NCI-H748 treated with DMSO at 0.1 percent for 48 hours (cell line): ENCODE data around the gene TEX55.
"Not testable (repeated sequence)": the region's sequence is repeated elsewhere in the genome, so short reads cannot be mapped to it uniquely, and the experiment has no call there.

ENCODE experiments used
- DNase-seq: peaks from one replicate; lab custom pipeline; 2025; lab: John Stamatoyannopoulos, UW

TEX55 gene

GRCh38 chr3:119145500-119146167 lies at the start of gene TEX55:
Gene TEX55 (plus strand): TSS chr3:119146165. CDS start chr3:119146190, 25 bp downstream.
- DNase-seq: peak; percentile 50

GRCh38 chr3:119098003-119098402 lies 48.0 kb upstream of the TEX55 start:
- no peak for DNase-seq

- DNase-seq: peak; percentile 1
These were observed 47.2 kb upstream of the TEX55 start for GRCh38 chr3:119098619-119099222.

GRCh38 chr3:119099785-119100184 lies 46.2 kb upstream of the TEX55 start:
- DNase-seq: no peak

GRCh38 chr3:119104031-119104430 lies 41.9 kb upstream of the TEX55 start:
- no peak for DNase-seq

GRCh38 chr3:119118330-119118729 lies 27.6 kb upstream of the TEX55 start:
- DNase-seq: not testable (repeated sequence)

- no peak for DNase-seq
These were observed 25.5 kb upstream of the TEX55 start for GRCh38 chr3:119120480-119120879.

GRCh38 chr3:119122350-119122749 lies 23.6 kb upstream of the TEX55 start:
- no peak for DNase-seq

- DNase-seq: no peak
These were observed 20.6 kb upstream of the TEX55 start for GRCh38 chr3:119125342-119125741.

GRCh38 chr3:119125742-119126504 lies 20.0 kb upstream of the TEX55 start:
- DNase-seq: no peak

GRCh38 chr3:119130291-119130690 lies 15.7 kb upstream of the TEX55 start:
- DNase-seq: not testable (repeated sequence)

GRCh38 chr3:119132291-119132690 lies 13.7 kb upstream of the TEX55 start:
- not testable (repeated sequence) for DNase-seq

- not testable (repeated sequence) for DNase-seq
These were observed 6.6 kb upstream of the TEX55 start for GRCh38 chr3:119139360-119139759.

GRCh38 chr3:119140466-119140865 lies 5.5 kb upstream of the TEX55 start:
- no peak for DNase-seq

- no peak for DNase-seq
These were observed 851 bp upstream of the TEX55 start for GRCh38 chr3:119145128-119145499.

GRCh38 chr3:119146578-119147375 lies 812 bp downstream of the TEX55 start:
- no peak for DNase-seq

- no peak for DNase-seq
These were observed 1.5 kb downstream of the TEX55 start for GRCh38 chr3:119147494-119147893.

GRCh38 chr3:119148493-119149180 lies 2.7 kb downstream of the TEX55 start:
- no peak for DNase-seq

- DNase-seq: no peak
These were observed 3.5 kb downstream of the TEX55 start for GRCh38 chr3:119149484-119149883.

GRCh38 chr3:119156868-119157267 lies 10.9 kb downstream of the TEX55 start:
- DNase-seq: no peak

GRCh38 chr3:119157971-119158370 lies 12.0 kb downstream of the TEX55 start:
- no peak for DNase-seq

GRCh38 chr3:119160361-119160760 lies 14.4 kb downstream of the TEX55 start:
- DNase-seq: no peak
